Hypothalamus (tissue), 51 donors: Measurements from ENCODE around the gene MRPL2.

ENCODE experiments used
- DNase-seq, 51 donors: peaks; one replicate each; lab custom pipeline; 2025; lab: John Stamatoyannopoulos, UW

MRPL2 gene

GRCh38 chr6:43059168-43060033, at the start of gene MRPL2, which contains the start of gene KLC4:
MRPL2 (minus strand) TSS chr6:43059434; CDS start chr6:43059381, 53 bp downstream.
KLC4 (plus strand) TSS chr6:43059631; CDS start chr6:43061336, 1,705 bp downstream.
- peak; percentile 89 to 100 (median 98) for DNase-seq

- DNase-seq, result no peak
Observed at GRCh38 chr6:43107344-43108062, 48.3 kb upstream of the MRPL2 start.

- DNase-seq, result no peak
Observed at GRCh38 chr6:43105538-43106222, 46.4 kb upstream of the MRPL2 start.

- DNase-seq, result no peak
Observed at GRCh38 chr6:43103253-43103876, 44.1 kb upstream of the MRPL2 start.

GRCh38 chr6:43101497-43101896, 42.3 kb upstream of the MRPL2 start:
- no peak for DNase-seq

- DNase-seq, result no peak
Observed at GRCh38 chr6:43097502-43097901, 38.3 kb upstream of the MRPL2 start.

GRCh38 chr6:43097098-43097489, 37.9 kb upstream of the MRPL2 start:
- DNase-seq, result no peak

- DNase-seq, result peak in 12 of 51 donors; percentile 4 to 48 (median 22)
Observed at GRCh38 chr6:43096451-43097097, 37.3 kb upstream of the MRPL2 start.

- DNase-seq, result no peak
Observed at GRCh38 chr6:43095939-43096338, 36.7 kb upstream of the MRPL2 start.

GRCh38 chr6:43093436-43094289, 34.4 kb upstream of the MRPL2 start:
- peak in 4 of 51 donors; percentile 4 to 25 (median 18) for DNase-seq

GRCh38 chr6:43092635-43093034, 33.4 kb upstream of the MRPL2 start:
- DNase-seq, result no peak

GRCh38 chr6:43091436-43091991, 32.3 kb upstream of the MRPL2 start:
- no peak for DNase-seq

- no peak for DNase-seq
Observed at GRCh38 chr6:43091020-43091419, 31.8 kb upstream of the MRPL2 start.

- DNase-seq, result no peak
Observed at GRCh38 chr6:43090559-43090956, 31.3 kb upstream of the MRPL2 start.

- DNase-seq, result no peak
Observed at GRCh38 chr6:43089874-43090558, 30.8 kb upstream of the MRPL2 start.

GRCh38 chr6:43089467-43089866, 30.2 kb upstream of the MRPL2 start:
- no peak for DNase-seq

- DNase-seq, result no peak
Observed at GRCh38 chr6:43088654-43089056, 29.4 kb upstream of the MRPL2 start.

GRCh38 chr6:43086022-43086658, 26.9 kb upstream of the MRPL2 start:
- no peak for DNase-seq
